Neural progenitor cell (in vitro differentiated cells): ENCODE data around the gene BRD7.

Source experiments
- CTCF ChIP-seq: fragments of 200-600 bp; sonication (generic); IDR thresholded peaks from 2 replicates; pipeline ENCODE4 v1.5.1; 2017; ENCODE audit warnings: antibody characterized with exemption, mild to moderate bottlenecking
- EZH2 ChIP-seq: fragments of 200-600 bp; sonication (generic); IDR thresholded peaks from 2 replicates; pipeline ENCODE4 v1.6.1; 2017; ENCODE audit warnings: antibody characterized with exemption, mild to moderate bottlenecking, moderate library complexity
- EZH2phosphoT487 ChIP-seq: fragments of 200-600 bp; sonication (generic); IDR thresholded peaks from 2 replicates; pipeline ENCODE4 v1.6.1; 2017; ENCODE audit warnings: antibody characterized with exemption

- TF ChIP-seq CTCF (no peak), EZH2 (no peak), EZH2phosphoT487 (no peak)
Measured at GRCh38 chr16:50313596-50314478, 55.0 kb downstream of the BRD7 start.
